Muscle of arm (tissue), 12 donors: ENCODE data around the gene NPC1L1. TPM values are rescaled to one million over a fixed set of nuclear protein-coding genes. Genes with fewer than 3 reads are reported as not detected.
"Not testable (repeated sequence)": the region's sequence is repeated elsewhere in the genome, so short reads cannot be mapped to it uniquely, and the experiment has no call there.

Experiments used
- DNase-seq: peaks from one replicate; pipeline ENCODE4 v3.0.0-alpha.2; 2013
- polyA plus RNA-seq, 12 donors: library from polyadenylated mRNA; unstranded; fragments of 120-200 nt; gene quantifications; one replicate each; pipeline ENCODE4 v1.2.1, GENCODE V29; 2013; ENCODE audit not compliant: insufficient read length in 12 of 12

Gene NPC1L1
- polyA plus RNA-seq, 12 donors: 0.04 to 2.1 (median 0.08) TPM; not detected in 3

DNA sequence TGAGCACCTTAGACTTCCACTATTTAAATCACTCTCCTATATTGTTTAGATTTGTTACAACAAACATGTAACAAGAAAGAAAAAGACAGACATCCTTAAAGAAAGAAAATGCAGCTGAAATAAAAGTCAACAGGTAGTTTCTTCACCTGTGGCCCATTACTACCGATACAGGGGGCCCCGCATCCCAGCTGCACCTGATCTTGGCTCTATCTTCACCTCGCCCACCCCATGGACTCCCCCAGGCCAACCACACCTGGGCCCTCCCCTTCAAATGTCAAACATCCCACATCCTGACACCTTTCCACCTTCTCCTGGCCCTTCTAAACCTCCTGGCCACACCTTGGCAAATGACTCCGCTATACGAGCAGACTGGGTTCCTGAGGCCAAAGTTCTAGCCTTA, 25.6 kb upstream of the NPC1L1 start:
- DNase-seq: no peak

DNA sequence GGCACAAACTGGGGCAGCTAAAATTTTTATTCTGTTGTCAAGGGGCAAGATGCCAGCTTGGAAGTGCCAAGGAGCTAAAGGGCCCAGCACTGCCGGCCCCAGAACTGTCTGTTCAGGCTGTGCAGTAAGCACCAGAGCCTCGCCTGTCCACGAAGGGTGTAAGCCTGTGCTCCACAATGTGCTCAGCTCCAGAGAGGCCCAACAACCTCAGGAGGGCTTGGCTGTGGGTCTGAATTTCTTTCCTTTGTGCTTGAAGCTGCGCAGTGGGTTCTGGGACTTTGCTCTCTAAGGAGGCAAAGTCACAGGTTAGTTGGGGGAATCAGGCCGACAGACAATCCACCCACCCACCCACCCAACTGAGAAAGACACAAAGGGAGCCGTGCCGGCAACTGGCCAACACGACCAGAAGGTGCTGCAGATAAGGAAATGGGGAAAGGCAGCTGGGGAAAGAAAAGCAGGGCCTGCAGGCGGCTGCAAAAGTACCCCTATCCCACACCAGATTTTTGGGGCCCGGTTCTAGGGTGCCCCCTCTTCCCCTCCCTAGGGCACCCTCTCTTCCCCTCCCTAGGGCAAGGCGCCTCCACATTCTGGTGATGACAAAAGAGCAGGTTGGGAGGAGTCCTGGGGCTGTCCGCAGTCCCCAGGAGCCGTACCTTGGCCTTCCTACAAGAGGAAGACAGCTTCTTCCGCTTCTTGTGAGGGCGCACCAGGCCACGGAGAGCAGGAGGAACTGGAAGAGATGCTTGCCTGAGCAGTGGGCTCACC, 24.8 kb upstream of the NPC1L1 start:
- no peak for DNase-seq

DNA sequence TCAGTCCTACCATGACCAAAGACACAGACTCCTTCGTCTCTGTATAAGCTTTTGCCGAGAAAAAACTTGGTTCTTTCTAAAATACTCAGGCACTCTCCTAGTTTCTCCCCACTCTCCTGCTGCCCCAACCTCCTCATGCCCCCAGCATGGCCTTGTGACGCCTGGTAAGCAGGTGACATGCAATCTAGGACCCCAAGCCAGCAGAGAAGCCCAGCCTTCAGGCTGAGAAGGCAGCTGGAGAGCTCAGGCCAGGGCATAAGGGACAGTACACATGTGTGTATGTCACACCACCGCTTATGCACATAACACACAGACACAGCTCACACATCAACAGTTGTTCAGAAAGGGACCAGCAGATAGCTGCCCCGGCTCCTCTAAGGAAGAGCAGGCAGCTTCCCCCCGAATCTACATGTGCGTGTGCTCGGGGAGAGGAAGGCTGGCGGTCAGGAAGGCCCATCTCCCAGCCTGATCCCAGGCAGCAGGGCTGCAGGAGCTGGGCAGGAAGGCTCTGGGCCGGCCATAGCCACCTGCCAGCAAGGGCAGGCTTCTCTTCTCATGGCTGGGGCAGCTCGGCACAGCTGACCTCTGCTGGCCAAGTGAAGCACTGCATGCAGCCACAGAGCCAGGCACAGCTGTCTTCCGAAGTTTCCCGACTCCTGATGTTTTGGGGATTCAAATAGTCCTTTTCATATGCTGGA, 24.1 kb upstream of the NPC1L1 start:
- DNase-seq: no peak

DNA sequence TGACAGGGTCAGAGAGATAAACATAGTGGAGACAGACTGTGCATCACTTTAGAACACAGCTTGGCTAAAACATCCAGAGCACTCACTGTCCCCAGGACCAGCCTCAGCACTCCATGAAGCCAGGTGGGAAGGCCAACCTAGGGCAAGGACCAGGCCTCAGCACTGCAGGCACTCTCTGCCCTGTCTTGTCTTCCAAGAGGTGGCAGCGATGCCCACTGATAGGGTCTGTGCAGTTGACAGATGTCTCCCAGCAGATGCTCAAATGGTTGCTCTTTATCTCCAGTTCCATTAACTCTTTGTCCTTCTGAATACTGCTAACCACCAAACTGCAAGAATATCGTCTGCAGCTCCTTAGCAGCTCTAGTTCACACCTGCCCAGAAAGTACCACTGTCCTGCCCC, 23.5 kb upstream of the NPC1L1 start:
- DNase-seq: no peak

DNA sequence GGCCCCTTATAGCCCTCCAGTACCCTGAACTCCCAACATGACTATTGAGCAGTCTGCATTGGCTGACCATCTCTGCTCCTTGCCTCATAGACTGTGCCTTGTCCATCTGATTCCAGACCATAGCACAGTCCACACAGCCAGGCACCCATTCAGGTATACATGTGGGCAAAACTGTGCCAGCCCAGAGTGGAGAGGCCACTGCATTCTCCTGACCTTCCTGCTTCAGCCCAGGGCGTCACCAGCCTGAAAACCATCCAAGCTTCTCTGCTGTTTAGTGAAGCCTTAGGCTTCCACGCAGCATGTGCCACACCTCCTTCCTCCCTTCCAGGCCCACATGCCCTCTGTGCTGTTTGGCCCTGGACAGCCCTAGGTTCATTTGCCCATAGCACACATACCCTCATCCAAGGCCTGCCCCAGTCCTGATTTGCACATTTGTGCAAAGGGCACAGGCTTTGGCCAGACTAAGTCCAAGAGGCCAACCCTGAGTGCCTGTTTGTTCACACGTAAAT, 22.1 kb upstream of the NPC1L1 start:
- DNase-seq: no peak

DNA sequence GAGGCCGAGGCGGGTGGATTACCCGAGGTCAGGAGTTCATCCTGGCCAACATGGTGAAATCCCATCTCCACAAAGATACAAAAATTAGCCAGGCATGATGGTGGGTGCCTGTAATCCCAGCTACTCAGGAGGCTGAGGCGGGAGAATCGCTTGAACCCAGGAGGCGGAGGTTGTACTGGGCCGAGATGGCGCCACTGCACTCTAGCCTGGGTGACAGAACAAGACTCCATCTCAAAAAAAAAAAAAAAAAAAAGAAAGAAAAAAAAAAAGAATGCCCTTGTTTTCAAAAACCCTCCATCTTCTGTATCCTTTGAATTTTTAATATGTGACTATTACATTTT, 21.5 kb upstream of the NPC1L1 start:
- DNase-seq: not testable (repeated sequence)

DNA sequence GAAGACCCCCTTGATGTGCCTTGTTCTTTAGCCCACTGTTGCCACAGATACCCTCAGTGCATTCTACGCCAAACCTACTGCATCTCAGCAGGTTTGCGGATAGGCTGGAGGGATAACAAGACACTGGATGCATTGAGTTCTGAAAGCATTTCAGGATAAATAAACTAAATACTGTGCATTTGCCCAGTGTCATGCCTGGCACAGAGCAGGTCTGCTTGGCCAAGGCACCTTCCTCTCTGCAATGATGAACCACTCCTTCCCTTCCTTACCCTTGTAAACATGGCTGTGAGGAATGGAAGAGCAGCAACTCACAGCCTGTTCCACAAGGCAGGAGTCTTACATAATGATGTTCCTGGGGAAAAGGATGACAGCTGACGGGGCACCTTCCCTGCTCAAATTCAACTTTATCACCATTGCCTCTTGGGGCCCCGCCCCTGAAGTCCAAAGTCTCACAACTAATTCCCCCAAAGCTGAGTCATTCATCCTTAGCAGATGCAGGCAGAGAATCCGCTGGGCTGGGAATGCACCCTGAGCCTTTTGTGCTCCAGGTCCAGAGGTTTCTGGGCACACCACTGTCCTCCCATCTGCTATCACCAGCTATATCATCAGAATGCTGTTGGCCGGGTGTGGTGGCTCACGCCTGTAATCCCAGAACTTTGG, 21.0 kb upstream of the NPC1L1 start:
- DNase-seq: no peak

DNA sequence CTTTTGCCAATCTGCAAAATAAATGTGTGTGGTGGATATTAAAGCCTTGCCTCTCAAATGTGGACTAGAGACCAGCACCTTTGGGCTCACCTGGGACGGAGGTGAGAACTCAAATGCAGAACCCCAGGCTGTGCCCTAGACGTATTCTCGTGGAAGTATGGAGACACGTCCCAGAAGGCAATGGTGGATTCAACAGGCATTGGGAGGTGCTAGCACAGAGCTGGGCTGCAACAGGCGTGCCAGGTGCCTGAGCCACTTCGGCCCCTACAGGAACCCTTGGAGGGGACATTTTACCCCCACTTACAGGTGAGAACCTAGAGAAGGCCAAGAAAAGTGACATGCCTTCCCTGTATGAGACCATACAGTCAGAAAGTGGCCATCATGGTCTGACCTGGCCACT, 20.4 kb upstream of the NPC1L1 start:
- DNase-seq: no peak

DNA sequence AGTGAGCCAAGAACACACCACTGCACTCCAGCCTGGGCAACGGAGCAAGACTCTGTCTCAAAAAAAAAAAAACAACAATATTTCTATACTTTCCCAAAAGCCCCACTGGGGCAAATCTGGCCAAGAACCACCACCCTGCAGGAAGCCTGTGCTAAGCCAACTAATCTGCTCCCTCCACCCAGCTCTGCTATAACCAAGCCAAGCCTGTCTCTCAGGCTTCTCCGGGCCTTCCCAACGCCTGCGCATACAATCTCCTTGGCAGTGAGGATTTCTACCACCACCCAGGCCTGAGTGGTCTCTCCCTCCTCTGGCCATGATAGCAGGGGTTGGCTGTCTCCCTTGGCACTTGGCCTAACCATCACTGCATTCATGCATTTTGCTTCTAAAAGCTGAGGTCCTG, 18.4 kb upstream of the NPC1L1 start:
- no peak for DNase-seq

DNA sequence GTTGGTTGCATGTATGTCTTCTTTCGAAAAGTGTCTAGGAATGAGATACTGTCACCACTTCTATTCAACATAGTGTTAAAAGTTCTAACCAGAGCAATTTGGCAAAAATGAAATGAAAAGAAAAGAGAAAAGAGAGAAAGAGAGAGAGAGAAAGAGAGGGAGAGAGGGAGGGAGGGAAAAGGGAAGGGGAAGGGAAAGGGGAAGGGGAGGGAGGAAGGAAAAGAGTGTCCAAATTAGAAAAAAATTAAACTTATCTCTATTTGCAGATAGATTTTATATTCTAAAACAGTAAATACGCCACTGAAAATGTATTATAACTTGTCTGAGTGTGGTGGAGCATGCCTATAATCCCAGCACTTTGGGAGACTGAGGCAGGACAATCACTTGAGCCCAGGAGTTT, 16.4 kb upstream of the NPC1L1 start:
- DNase-seq: no peak

DNA sequence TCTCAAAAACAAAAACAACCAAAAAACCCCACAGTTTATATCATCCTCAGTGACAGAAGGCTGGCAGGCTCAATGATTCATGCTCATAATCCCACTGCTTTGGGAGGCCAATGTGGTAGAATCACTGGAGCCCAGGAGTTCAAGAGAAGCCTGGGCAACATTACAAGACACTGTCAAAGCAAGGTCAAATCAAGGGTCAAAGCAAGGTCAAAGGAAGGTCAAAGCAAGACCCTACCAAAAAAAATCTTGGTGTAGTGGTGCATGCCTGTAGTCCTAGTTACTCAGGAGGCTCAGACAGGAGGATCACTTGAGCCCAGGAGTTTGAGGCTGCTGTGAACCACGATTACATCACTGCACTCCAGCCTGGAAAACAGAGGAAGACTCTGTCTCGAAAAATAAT, 14.2 kb upstream of the NPC1L1 start:
- DNase-seq: no peak

DNA sequence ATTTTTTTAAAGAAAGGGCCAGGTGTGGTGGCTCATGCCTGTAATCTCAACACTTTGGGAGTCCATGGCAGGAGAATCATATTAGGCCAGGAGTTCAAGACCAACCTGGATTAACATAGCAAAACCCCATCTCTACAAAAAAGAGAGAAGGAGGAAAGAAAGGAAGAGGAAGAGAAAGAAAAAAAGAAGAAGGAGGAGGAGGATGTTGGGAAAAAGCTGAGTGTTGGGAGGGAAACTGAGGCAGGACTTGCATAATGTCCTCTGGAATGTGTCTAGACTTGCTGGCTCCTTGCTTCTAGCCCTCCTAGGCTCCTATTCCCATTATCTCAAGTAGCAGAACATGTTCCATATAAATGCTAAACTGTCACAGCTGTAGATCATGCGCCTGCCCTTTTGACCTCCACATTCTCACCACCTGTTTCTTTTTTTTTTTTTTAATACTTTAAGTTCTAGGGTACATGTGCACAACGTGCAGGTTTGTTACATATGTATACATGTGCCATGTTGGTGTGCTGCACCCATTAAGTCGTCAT, 11.4 kb upstream of the NPC1L1 start:
- not testable (repeated sequence) for DNase-seq

DNA sequence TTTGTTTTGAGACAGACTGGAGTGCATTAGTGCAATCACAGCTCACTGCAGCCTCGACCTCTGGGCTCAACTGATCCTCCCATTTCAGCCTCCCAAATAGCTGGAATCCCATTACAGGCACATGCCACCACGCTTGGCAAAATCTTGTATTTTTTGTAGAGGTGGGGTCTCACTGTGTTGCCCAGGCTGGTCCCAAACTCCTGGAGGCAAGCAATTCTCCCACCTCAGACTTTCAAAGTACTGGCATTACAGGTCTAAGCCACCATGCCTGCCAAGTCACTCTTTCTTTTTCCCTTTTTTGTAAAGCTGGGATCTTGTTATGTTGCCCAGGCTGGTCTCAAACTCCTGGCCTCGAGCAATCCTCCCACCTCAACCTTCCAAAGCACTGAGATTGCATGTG, 8.3 kb upstream of the NPC1L1 start:
- DNase-seq: no peak

DNA sequence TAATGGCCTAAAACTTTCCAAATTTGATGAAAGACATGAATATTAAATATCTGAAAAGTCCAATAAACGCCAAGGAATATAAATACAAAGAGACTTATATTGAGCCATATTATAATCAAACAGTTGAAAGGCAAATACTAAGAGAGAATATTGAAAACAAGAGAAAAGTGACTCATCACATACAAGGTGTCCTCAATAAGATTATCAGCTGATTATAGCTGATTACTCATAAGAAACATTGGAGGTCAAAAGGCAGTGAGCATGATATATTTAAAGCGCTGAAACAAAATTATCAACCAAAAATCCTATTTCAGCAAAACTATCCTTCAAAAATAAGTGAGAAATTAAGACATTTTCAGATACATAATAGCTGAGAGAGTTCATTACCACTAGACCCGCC, 7.8 kb upstream of the NPC1L1 start:
- no peak for DNase-seq

DNA sequence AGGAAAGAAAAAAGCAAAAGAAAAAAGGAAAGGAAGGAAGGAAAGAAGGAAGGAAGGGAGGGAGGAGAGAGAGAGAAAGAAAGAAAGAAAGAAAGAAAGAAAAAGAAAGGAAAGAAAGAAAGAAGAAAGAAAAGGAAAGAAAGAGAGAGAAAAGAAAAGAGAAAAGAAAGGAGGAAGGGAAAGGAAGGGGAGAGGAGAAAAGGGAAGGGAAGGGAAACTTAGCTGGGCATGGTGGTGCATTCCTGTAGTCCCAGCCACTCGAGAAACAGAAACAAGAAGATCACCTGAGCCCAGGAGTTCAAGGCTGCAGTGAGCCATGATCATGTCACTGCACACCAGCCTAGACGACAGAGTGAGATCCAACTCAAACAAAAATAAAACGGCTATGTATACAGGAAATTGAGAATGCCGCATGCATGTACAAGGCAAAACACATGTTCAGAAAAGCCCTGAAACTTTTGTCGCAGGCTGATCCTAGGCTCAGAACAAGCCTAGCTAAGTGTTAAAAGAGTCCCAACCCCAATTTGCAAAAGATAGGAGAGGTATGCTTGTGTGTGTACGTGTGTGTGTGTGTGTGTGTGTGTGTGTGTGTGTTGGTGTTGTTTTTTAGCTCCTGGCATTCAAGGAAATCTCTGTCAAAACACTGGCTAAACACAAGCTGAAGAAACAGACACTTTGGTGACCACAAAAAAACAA, 6.6 kb upstream of the NPC1L1 start:
- no peak for DNase-seq

DNA sequence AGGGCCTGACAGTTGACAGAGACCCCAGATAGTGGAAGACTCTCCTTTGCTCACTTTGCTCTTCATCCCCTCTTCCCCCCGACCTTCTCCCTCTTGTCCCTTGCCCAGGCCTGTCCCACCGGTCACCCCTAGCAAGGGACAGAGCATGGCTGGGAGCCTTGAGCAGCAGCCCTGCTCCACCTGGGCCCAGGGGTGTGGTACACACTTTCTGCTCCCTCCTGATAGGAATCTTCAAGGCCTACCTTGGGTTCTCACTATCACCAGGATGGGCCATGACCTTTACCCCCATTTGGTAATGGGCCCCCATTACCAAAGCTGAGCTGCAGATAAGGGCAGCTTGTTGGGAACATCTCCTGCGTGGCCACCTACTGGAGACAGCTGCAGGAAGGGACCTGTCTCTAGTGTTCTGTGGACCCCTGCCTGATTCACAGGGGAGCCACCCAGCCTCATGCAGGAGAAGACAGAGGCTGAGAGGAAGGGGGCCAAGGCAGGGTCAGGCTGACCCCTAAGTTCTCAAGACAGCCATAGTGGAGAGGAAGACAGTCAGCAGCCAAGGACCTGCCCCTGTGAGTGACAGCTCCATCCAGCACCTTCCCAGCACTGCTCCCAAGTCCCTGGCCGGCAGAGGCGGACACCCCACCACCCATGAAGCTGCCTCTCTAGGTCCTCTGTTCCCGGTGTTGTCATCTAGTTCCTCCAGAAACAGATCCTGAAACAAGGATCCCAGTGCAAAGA, 913 bp upstream of the NPC1L1 start:
- DNase-seq: no peak

DNA sequence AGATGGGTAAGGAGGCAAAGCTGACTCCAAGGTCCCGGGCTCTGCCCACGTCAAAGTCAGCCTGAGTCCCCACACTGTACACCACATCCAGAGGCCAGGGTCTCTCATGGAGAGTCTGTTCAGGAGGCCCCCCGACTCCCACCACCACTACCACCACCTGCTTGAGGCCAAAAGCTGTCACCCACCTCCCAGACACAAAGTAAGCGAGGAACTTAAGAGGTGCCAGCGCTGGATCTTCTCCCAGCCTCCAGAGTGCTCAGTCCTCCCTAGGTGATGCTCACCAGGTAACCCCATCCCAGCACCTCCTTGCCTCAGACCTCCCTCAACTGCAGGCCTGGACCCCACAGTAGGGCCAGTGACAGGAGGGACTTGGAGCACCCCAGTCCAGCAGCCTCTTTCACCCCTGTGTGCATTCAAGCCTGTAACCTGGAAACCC, 520 bp downstream of the NPC1L1 start:
- no peak for DNase-seq

DNA sequence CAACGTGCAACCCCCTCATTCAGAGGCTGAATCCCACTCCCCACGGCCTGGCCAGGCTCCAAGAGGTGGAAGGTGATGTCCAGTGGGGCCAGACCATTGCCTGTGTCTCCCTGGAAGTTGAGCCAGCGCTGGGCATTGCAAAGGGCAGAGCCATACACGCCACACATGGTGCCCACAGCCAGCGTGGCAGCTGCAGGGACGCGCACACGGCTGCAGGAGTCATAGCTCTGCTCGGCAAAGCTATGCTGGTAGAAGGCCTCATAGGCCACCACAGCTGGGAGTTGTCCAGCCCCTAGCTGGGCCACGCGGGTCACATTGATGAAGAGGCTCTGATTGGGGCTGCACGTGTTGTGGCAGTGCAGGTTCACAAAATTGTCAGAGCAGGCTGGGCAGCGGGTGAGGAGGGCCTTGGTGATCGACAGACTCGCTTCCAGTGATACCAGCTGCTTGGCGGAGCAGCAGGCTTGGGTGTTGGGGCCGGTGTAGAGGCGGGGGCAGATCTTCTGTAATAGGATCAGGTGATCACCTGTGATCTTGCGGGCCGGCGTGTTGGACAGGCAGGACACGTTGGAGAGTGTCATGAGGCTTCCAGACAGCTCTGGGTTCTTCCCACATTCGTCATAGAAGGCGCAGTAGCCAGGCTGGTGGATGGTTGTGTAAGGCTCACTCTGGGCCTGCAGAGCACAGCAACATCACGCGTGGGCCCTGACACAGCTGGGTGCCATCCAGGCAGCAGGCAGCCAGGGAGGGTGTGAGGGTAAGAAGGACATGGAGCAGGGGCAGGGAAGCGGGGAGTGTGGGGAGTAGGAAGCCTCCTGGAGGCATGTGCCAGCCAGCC, 1.2 kb downstream of the NPC1L1 start:
- DNase-seq: no peak

DNA sequence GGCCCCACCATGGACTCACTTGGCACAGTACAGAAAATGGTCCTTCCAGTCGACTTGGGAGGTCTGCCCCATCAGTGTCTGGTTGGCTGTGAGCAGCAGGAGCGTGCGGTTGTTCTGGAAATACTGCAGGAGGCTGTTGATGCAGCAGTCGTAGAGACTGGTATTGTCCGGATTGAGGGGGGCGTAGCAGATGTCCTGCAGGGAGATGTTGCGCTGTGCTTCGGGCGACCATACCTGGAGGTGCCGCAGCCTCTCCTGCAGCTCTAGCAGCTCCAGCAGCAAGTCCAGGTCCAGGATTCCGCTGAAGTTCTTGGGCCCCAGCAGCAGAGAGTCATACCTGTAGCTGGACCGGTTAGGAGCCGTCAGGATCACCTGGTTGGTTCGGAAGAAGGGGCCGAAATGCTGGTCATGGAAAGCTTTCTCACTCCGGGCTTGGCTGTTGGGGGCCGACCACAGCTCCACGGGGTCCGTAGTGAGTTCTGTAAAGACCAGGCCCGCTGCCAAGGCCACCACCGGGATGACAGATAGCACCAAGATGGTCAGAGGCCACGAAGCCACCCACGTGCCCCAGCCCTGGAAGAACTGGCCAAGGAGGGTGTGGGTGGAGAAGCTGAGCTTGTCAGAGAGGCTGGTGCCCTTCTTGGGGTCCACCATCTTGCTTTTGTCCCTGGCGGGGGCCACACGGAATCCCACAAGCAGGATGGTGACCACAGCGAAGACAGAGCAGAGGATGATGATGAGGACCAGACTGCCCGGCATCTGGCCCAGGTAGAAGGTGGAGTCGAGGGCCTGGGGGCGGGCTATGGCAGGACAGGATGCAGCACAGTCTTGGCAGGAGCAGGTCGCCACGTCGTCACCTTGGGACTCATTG, 2.1 kb downstream of the NPC1L1 start:
- no peak for DNase-seq
